ENCODE measurements around the gene RNF13. TPM values are rescaled to one million over a fixed set of nuclear protein-coding genes. Genes with fewer than 3 reads are reported as not detected.
A peak's percentile ranks its signal among the peaks of the same experiment; 100 is the strongest.

The RNF13 gene
- 91.4 and 139 TPM in 2 replicates for total RNA-seq (2014; rRNA removed; shearing (Covaris generic); ENCODE audit: low replicate concordance)

GRCh38 chr3:149812606-149813366 lies at the start of gene RNF13:
TSS of gene RNF13 (plus strand) at chr3:149813215. CDS start at chr3:149846027, 32,812 bp downstream.
- in situ Hi-C loops (cut with HindIII; ENCODE audit: low pct_unique_long_range_greater_than_20kb, low sequenced_read_pairs) = no loop called here
- peak; percentile 94 for DNase-seq (ENCODE audit: low read depth)

- DNase-seq (ENCODE audit: low read depth) = no peak
- in situ Hi-C loops (cut with HindIII; ENCODE audit: low pct_unique_long_range_greater_than_20kb, low sequenced_read_pairs) = no loop called here
Observed at GRCh38 chr3:149763565-149764195, 49.3 kb upstream of the RNF13 start.

- no peak for DNase-seq (ENCODE audit: low read depth)
- in situ Hi-C loops (cut with HindIII; ENCODE audit: low pct_unique_long_range_greater_than_20kb, low sequenced_read_pairs) = no loop called here
Observed at GRCh38 chr3:149764302-149764701, 48.7 kb upstream of the RNF13 start.

GRCh38 chr3:149765762-149766334 lies 47.2 kb upstream of the RNF13 start:
- in situ Hi-C loops (cut with HindIII; ENCODE audit: low pct_unique_long_range_greater_than_20kb, low sequenced_read_pairs) = no loop called here
- DNase-seq (ENCODE audit: low read depth) = peak; percentile 47

- no peak for DNase-seq (ENCODE audit: low read depth)
- in situ Hi-C loops (cut with HindIII; ENCODE audit: low pct_unique_long_range_greater_than_20kb, low sequenced_read_pairs) = no loop called here
Observed at GRCh38 chr3:149767720-149768119, 45.3 kb upstream of the RNF13 start.

- no peak for DNase-seq (ENCODE audit: low read depth)
- in situ Hi-C loops (cut with HindIII; ENCODE audit: low pct_unique_long_range_greater_than_20kb, low sequenced_read_pairs) = no loop called here
Observed at GRCh38 chr3:149768704-149769103, 44.3 kb upstream of the RNF13 start.

- no peak for DNase-seq (ENCODE audit: low read depth)
- in situ Hi-C loops (cut with HindIII; ENCODE audit: low pct_unique_long_range_greater_than_20kb, low sequenced_read_pairs) = no loop called here
Observed at GRCh38 chr3:149770246-149770645, 42.8 kb upstream of the RNF13 start.

- peak; percentile 29 for DNase-seq (ENCODE audit: low read depth)
- in situ Hi-C loops (cut with HindIII; ENCODE audit: low pct_unique_long_range_greater_than_20kb, low sequenced_read_pairs) = no loop called here
Observed at GRCh38 chr3:149771652-149772271, 41.3 kb upstream of the RNF13 start.

GRCh38 chr3:149772861-149773260 lies 40.2 kb upstream of the RNF13 start:
- in situ Hi-C loops (cut with HindIII; ENCODE audit: low pct_unique_long_range_greater_than_20kb, low sequenced_read_pairs) = no loop called here
- no peak for DNase-seq (ENCODE audit: low read depth)

GRCh38 chr3:149776170-149776569 lies 36.8 kb upstream of the RNF13 start:
- in situ Hi-C loops (cut with HindIII; ENCODE audit: low pct_unique_long_range_greater_than_20kb, low sequenced_read_pairs) = no loop called here
- no peak for DNase-seq (ENCODE audit: low read depth)

GRCh38 chr3:149777414-149778214 lies 35.4 kb upstream of the RNF13 start:
- in situ Hi-C loops (cut with HindIII; ENCODE audit: low pct_unique_long_range_greater_than_20kb, low sequenced_read_pairs) = no loop called here
- DNase-seq (ENCODE audit: low read depth) = no peak

GRCh38 chr3:149781211-149781610 lies 31.8 kb upstream of the RNF13 start:
- DNase-seq (ENCODE audit: low read depth) = no peak
- in situ Hi-C loops (cut with HindIII; ENCODE audit: low pct_unique_long_range_greater_than_20kb, low sequenced_read_pairs) = no loop called here

GRCh38 chr3:149781741-149782140 lies 31.3 kb upstream of the RNF13 start:
- in situ Hi-C loops (cut with HindIII; ENCODE audit: low pct_unique_long_range_greater_than_20kb, low sequenced_read_pairs) = no loop called here
- no peak for DNase-seq (ENCODE audit: low read depth)

- in situ Hi-C loops (cut with HindIII; ENCODE audit: low pct_unique_long_range_greater_than_20kb, low sequenced_read_pairs) = no loop called here
- peak; percentile 76 for DNase-seq (ENCODE audit: low read depth)
Observed at GRCh38 chr3:149783576-149783975, 29.4 kb upstream of the RNF13 start.

GRCh38 chr3:149784064-149784704 lies 28.8 kb upstream of the RNF13 start:
- DNase-seq (ENCODE audit: low read depth) = peak; percentile 85
- in situ Hi-C loops (cut with HindIII; ENCODE audit: low pct_unique_long_range_greater_than_20kb, low sequenced_read_pairs) = no loop called here

GRCh38 chr3:149790268-149790667 lies 22.7 kb upstream of the RNF13 start:
- in situ Hi-C loops (cut with HindIII; ENCODE audit: low pct_unique_long_range_greater_than_20kb, low sequenced_read_pairs) = no loop called here
- DNase-seq (ENCODE audit: low read depth) = peak; percentile 24

GRCh38 chr3:149790698-149791097 lies 22.3 kb upstream of the RNF13 start:
- no peak for DNase-seq (ENCODE audit: low read depth)
- in situ Hi-C loops (cut with HindIII; ENCODE audit: low pct_unique_long_range_greater_than_20kb, low sequenced_read_pairs) = no loop called here
